ENCODE results near the gene UGT1A7. TPM values are rescaled to one million over a fixed set of nuclear protein-coding genes. Genes with fewer than 3 reads are reported as not detected.
"Not testable (repeated sequence)": the region's sequence is repeated elsewhere in the genome, so short reads cannot be mapped to it uniquely, and the experiment has no call there.

UGT1A7 gene
- 0.53 and 2.2 TPM in 2 replicates for total RNA-seq

- Histone ChIP-seq H3K27me3 (ENCODE audit: control insufficient read depth, insufficient read depth, low read length) (no peaks in the 10 kb centered on the region), H3K36me3 (ENCODE audit: control insufficient read depth, insufficient read depth, low read length) (no peaks in the 10 kb centered on the region), H3K4me3 (ENCODE audit: low read depth, low read length) (no peak within 1 kb of the TSS)
- TF ChIP-seq CTCF (IDR thresholded peaks at IDR 0.05; ENCODE audit: insufficient read depth, low read length, severe bottlenecking): no peak
- no peak for FAIRE-seq
- DNase-seq (ENCODE audit: low read depth): no peak
Measured at GRCh38 chr2:233681521-233682099, at the start of gene UGT1A7. TSS of gene UGT1A7 (plus strand) at chr2:233681901. CDS start at chr2:233681938, 37 bp downstream.

- H3K4me3 ChIP-seq (ENCODE audit: low read depth, low read length); H3K36me3 ChIP-seq (ENCODE audit: control insufficient read depth, insufficient read depth, low read length); DNase-seq (ENCODE audit: low read depth); H3K27me3 ChIP-seq (ENCODE audit: control insufficient read depth, insufficient read depth, low read length): not testable (repeated sequence)
- FAIRE-seq: peak; percentile 50
Measured at GRCh38 chr2:233636306-233636705, 45.4 kb upstream of the UGT1A7 start, which contains the start of gene UGT1A10. TSS of gene UGT1A10 (plus strand) at chr2:233636448. CDS start at chr2:233636523, 75 bp downstream.

- no peaks in the 10 kb centered on the region for H3K27me3 ChIP-seq (ENCODE audit: control insufficient read depth, insufficient read depth, low read length)
- no peak for FAIRE-seq
- H3K36me3 ChIP-seq (ENCODE audit: control insufficient read depth, insufficient read depth, low read length): no peaks in the 10 kb centered on the region
- H3K4me3 ChIP-seq (ENCODE audit: low read depth, low read length): no peak overlapping the region
- DNase-seq (ENCODE audit: low read depth): peak; percentile 11
- TF ChIP-seq CTCF (IDR thresholded peaks at IDR 0.05; ENCODE audit: insufficient read depth, low read length, severe bottlenecking): no peak
Measured at GRCh38 chr2:233638836-233639235, 42.9 kb upstream of the UGT1A7 start.

- no peak overlapping the region for H3K4me3 ChIP-seq (ENCODE audit: low read depth, low read length)
- TF ChIP-seq CTCF (IDR thresholded peaks at IDR 0.05; ENCODE audit: insufficient read depth, low read length, severe bottlenecking): no peak
- no peaks in the 10 kb centered on the region for H3K27me3 ChIP-seq (ENCODE audit: control insufficient read depth, insufficient read depth, low read length)
- DNase-seq (ENCODE audit: low read depth) (no peak), FAIRE-seq (no peak)
- no peaks in the 10 kb centered on the region for H3K36me3 ChIP-seq (ENCODE audit: control insufficient read depth, insufficient read depth, low read length)
Measured at GRCh38 chr2:233639860-233640259, 41.8 kb upstream of the UGT1A7 start.

GRCh38 chr2:233643128-233643527 lies 38.6 kb upstream of the UGT1A7 start:
- peak; percentile 56 for TF ChIP-seq CTCF (IDR thresholded peaks at IDR 0.05; ENCODE audit: insufficient read depth, low read length, severe bottlenecking)
- DNase-seq (ENCODE audit: low read depth): peak; percentile 54
- FAIRE-seq: no peak

GRCh38 chr2:233646033-233646432 lies 35.7 kb upstream of the UGT1A7 start:
- H3K4me3 ChIP-seq (ENCODE audit: low read depth, low read length); FAIRE-seq; H3K27me3 ChIP-seq (ENCODE audit: control insufficient read depth, insufficient read depth, low read length); DNase-seq (ENCODE audit: low read depth); H3K36me3 ChIP-seq (ENCODE audit: control insufficient read depth, insufficient read depth, low read length): not testable (repeated sequence)

More at GRCh38 chr2:233643128-233643527, 38.6 kb upstream of the UGT1A7 start:
- H3K36me3 ChIP-seq (ENCODE audit: control insufficient read depth, insufficient read depth, low read length): no peaks in the 10 kb centered on the region
- H3K27me3 ChIP-seq (ENCODE audit: control insufficient read depth, insufficient read depth, low read length): no peaks in the 10 kb centered on the region
- no peak overlapping the region for H3K4me3 ChIP-seq (ENCODE audit: low read depth, low read length)

GRCh38 chr2:233650981-233651380 lies 30.7 kb upstream of the UGT1A7 start:
- FAIRE-seq: no peak
- no peak for TF ChIP-seq CTCF (IDR thresholded peaks at IDR 0.05; ENCODE audit: insufficient read depth, low read length, severe bottlenecking)
- peak; percentile 92 for DNase-seq (ENCODE audit: low read depth)
- no peaks in the 10 kb centered on the region for H3K36me3 ChIP-seq (ENCODE audit: control insufficient read depth, insufficient read depth, low read length)
- H3K4me3 ChIP-seq (ENCODE audit: low read depth, low read length): no peak overlapping the region
- H3K27me3 ChIP-seq (ENCODE audit: control insufficient read depth, insufficient read depth, low read length): no peaks in the 10 kb centered on the region
